GM20431 (cell line): ENCODE measurements around the gene USP3.
"Not testable (repeated sequence)": the region's sequence is repeated elsewhere in the genome, so short reads cannot be mapped to it uniquely, and the experiment has no call there.

Experiments used
- in situ Hi-C: fragments of 300-500 bp; cut with MseI, MboI; formaldehyde crosslinking; loops from one replicate; pipeline ENCODE4 v1.15.0; 2020; ENCODE audit warnings: low sequenced_read_pairs; ENCODE audit not compliant: unreplicated experiment

The USP3 gene

DNA sequence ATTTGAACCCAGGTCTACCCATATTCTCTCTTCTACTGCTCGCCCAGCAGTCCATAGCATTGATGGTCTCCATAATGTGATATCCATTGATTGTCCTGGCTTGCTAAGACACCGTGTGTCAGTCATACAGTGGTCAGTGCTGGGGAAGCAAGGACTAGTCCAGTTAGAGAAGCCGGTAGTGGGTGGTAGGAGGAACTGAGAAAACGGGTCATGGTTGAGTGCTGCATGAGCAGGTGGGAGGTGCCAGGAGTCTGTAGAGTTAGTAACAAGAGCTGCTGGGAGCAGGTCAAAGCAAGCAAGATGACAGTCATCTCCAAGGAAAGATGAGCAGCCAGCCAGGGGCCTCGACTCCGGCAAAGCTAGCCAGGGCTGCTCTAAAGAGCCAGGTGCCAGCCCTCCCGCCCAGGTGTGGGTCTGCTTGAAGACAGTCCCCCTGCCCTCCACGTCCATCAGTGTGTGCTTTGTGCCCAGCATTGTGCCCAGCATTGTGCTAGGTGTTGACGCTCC is 29.5 kb upstream of the USP3 start:
- in situ Hi-C loops, result no loop called here

DNA sequence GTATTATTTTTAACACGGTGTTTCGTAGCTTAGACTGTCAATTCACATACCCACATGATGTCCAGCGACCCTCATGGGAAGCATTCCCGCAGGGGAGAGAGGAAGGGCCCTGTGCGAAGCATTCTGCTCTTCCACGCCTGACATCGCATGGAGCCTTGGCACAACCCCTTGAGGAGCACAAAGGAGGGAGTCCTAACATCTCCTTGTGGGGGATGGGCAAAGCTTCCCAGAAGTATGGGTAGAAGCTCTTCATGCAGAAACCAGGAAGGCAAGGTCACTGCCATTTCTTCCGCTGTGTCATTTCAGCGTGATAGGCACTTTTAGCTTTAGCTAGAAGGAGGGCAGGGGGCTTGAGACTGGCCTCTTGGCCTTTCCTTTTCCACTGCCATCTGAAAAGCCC is 28.7 kb upstream of the USP3 start:
- in situ Hi-C loops, result no loop called here

DNA sequence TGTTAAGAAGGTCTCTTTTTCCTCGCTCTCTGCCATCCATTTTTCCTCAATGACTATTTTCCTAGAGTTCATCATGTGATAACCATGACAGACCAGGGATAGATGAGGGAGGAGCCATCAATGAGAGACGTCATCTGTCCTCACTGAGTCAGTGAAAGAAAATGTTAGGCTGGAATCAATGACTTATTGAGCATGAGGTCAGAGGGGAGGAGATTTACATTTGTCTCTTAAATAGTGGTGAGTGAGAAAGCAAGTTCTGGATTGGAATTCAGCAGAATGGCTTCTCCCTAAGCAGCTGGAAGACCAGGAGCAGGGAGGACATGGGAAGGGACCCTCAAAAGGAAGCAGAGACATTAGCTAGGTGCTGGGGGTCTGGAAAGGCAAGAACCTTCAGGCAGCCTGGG is 28.2 kb upstream of the USP3 start:
- in situ Hi-C loops, result no loop called here

DNA sequence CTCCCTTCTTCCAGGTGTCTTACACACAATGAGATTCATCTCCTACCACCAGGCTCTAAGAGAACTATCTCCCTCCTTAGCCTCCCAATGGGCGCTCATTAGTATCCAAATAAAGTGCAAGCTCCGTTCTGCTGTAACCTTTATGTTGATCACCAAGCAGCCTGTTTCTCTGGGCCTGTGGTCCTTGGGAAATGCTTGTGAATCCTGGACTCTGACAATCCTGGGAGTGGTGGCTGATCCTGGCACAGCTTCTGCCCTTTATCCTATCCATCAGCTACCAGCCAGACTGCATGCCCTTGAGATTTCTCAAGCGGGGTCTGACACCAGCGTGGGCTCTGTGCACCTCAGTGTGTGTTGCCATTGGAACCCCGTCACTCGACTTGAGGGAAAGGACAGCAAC is 26.1 kb upstream of the USP3 start:
- in situ Hi-C loops, result no loop called here

DNA sequence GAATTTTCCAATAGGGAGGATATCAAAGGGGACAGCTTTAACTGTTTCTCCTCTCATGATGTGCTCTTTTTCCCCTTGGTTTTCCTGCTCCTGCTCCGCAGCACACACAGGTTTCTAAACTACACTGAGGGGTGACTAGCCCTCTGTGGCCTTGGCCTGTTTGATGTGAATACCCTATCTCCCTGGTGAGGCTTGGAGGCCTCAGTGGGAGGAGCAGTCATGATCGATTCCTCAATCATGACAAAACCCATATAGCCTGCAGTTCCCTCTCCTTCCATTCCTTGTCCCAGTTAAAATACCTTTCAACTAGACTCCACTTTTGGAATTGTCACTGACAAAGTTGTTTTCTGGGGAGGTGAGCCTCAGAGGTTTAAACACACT is 24.0 kb upstream of the USP3 start:
- in situ Hi-C loops, result no loop called here

DNA sequence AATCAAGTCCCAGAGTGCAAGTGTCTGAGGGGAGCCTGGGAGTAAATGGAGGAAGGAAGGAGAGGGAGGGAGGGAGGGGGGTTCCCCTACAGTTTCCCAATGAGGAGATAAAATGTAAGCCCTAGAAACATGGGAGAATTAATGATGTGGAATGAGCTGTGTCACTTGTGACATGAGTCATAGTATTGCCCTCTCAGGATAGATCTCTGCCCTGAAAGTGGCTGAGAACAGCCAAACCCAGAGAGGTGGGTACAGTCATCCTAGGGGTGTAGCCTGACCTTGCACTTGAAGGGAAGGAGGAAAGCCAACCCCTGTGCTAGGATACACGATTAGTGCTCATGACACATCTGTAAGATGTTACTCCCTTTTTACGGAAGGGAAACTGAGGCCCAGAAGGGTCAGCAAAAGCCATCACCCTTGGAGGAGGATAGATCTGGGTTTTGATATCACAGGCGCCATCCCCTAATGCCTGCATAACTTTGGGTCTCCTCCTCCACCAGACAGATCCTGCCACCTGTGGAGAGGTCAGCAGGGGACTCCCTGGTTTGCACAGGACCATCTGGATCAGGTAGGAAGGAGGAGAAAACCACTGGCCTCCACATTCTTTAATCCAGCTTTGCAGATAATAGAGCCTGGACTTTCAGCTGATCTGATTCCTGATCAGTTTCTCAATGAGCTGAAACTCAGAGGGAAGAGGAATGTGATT is 23.1 kb upstream of the USP3 start:
- in situ Hi-C loops, result no loop called here

DNA sequence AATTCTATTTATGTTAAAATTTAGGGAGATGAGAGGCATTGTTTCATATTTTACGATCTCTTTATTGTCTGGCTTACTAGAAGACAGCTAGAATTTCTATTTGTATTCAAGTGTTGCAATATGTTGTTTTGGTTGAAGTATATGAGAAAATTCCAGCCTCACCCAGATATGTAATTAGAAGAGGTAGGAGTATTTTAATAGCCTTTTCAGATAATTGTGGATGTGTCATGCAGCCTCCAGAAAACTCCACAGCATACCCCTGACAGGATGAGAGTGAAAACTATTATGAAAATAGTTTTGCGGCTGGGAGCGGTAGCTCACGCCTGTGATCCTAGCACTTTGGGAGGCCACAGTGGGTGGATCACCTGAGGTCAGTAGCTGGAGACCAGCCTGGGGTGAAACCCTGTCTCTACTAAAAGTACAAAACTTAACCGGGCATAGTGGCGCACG is 21.5 kb upstream of the USP3 start:
- in situ Hi-C loops, result no loop called here

DNA sequence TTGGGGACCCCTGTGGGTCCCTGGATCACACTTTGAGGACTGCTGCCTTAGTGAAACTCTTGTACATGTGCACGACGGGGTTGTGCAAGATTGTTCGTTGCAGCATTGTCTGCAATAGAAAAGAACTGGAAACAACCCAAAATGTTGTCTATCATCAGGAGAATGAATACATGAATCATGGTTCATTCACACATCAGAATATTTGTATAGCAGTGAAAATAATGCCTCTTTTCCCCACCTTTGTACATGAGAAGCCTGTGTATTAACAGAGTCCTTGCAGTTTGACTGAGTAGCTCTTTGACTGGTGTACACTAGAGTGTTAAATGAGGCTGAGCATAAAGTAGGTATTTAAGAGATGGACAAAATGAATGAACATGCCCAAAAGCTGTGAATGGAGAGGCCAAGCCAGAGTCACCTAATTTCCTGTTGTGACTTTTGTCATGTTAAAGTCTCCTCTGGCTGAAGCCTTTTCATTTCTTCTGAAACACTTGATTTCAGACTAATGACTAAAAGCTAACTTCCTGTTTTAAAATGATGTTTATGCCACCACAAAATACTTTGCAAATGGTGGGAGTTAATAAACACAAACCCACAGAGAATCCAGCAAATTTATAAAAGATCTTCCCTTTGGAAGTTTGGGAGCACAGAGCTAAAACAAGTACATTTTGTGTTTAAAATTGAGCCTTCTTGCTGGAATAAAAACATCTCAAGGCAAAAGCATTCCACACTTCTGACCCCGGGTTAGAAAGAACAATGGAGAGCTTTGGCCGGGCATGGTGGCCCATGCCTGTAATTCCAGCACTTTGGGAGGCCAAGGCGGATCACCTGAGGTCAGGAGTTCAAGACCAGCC is 20.6 kb upstream of the USP3 start:
- in situ Hi-C loops, result no loop called here

DNA sequence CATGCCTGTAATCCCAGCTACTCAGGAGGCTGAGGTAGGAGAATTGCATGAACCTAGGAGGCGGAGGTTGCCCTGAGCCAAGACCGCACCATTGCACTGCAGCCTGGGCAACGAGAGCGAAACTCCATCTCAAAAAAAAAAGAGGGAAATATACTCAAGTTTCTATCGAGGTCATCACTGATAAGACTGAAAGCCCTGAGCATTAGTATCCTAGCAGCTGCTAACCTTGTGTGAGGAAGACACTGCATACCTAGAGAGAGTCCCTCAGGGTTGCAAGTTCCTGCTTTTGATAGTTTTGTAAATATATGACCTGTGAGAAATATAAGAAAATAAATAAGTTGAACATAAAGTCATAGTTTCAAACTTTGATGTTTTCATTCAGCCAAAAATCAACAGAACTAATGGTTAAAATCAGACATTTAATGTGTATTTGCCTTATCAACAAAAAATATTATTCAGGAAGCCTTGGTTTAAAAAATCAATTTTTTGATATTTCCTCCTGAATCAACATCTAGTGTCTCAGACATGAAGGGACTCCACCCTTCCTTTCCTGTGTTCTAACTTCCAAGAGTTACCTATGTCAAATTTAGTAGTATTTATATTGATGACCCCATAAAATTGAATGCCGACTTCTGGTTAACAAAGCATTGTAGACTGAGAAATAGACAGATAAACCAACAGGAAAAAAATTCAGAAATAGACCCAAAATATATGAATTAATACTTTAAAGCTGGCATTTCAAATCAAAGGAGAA is 19.8 kb upstream of the USP3 start:
- in situ Hi-C loops, result no loop called here

DNA sequence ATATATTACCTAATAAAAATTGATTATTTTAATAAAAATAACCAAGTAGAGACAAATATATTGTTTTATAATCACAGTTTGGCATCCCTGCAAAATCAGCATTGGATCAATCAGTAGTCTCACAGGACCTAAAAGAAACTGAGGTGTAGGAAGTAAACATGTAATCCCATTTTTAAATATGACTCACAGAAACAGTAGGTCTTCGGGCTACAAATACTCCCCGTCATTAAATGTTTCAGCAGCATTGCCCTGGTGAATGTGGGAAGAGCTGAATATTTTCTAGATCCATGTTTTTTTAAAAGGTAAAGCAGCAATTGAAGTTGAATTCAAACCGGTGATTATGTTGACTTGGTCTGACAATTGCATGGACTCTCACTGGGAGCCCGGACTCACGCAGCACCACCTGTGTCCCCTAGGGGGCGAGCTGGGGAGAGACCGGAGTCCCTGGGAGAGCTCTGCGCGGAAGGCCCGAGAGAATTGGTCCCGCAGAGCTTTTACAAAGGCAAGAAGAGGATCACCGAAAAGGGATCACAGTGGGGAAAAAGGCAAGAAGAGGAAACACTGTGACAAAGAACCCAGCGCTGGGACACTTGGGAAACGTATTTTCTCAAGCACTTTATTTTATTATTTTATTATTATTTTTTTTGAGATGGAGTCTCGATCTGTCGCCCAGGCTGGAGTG is 17.2 kb upstream of the USP3 start:
- in situ Hi-C loops, result no loop called here

DNA sequence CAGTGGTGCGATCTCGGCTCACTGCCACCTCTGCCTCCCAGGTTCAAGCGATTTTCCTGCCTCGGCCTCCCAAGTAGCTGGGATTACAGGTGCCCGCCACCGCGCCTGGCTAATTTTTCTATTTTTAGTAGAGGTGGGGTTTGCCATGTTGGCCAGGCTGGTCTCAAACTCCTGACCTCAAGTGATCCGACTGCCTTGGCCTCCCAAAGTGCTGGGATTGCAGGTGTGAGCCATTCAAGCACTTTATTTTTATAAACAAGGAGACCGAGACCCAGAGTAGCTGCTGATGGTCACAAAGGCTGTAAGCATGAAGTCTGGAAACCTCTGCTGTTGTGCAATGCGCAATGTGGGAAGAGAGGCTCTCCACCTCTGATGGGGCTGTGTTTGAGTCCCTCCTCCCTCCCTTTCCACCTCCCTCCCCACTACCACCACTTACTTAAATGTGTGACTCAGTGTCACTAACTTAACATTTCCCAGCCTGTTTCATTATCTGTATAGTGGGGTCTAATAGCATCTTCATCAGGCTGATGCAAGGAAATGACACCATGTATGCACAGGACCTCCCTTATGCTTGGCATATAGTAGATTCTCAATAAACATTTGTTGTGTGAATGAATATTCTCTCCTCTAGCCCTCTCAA is 16.5 kb upstream of the USP3 start:
- in situ Hi-C loops, result not testable (repeated sequence)

DNA sequence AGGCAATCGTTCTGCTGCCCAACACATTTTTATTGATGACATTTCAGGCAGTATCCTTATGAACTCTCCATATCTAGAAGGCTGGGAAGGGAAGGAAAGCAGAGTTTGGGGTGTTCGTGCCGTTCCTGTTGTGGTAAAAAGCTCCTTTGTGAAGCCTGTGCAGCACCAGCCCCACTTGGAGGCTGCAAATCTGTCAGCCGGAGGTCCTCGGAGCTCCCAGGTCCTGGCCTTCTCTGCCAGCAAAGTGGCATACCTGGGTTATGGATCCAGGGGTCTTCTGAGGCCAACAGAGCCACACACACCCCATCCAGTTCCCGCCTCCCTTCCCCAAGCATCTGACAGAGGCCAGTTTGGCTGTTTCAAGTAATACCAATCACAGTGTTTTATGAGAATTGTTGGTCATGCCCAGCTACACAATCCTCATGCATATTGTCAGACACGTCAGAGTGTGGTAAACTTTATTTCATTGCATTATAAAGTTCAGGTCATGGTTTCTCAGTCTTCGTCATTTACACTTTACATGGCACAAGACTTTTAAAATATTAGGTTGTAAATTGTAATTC is 15.9 kb upstream of the USP3 start:
- in situ Hi-C loops, result no loop called here

DNA sequence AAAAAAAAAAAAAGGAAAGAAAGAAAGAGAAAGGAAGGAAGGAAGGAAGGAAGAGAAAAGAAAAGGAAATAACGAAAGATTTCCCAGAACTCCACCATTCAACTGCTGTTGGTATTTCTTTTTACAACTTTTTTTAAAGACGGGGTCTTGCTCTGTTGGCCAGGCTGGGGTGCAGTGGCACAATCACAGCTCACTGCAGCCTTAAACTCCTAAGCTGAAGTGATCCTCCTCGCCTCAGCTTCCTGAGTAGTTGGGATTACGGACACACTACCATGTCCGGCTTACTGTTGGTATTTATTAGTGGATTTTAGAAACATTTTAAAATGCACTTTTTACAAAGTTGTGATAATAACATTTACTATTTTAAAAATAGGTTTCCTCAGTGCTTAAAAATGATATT is 15.0 kb upstream of the USP3 start:
- in situ Hi-C loops, result no loop called here

DNA sequence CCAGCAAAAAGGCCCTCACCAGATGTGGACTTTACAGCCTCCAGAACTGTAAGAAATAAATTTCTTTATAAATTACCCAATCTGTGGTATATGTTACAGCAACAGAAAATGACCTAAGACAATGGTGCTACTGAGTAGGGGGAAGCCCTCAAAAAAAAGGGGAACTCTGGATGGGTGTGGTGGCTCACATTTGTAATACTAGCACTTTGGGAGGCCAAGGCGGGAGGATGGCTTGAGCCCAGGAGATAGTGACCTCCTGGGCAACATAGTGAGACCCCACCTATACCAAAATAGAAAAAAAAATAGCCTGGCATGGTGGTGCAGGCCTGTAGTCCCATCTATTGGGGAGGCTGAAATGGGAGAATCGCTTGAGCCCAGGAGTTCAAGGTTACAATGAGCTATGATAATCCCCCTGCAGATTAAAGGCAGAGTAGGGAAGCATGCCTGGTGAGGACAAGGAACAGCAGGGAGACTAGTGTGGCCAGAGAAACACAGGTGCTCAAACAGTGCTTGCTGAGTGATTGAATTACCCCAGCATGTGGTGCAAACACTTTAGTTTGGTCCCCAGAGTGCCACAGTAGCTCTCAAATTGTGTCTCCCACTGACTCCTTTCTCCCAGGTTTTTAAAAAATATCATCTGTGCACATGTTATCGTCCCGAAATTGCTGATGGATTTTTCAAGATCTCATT is 13.9 kb upstream of the USP3 start:
- in situ Hi-C loops, result no loop called here

DNA sequence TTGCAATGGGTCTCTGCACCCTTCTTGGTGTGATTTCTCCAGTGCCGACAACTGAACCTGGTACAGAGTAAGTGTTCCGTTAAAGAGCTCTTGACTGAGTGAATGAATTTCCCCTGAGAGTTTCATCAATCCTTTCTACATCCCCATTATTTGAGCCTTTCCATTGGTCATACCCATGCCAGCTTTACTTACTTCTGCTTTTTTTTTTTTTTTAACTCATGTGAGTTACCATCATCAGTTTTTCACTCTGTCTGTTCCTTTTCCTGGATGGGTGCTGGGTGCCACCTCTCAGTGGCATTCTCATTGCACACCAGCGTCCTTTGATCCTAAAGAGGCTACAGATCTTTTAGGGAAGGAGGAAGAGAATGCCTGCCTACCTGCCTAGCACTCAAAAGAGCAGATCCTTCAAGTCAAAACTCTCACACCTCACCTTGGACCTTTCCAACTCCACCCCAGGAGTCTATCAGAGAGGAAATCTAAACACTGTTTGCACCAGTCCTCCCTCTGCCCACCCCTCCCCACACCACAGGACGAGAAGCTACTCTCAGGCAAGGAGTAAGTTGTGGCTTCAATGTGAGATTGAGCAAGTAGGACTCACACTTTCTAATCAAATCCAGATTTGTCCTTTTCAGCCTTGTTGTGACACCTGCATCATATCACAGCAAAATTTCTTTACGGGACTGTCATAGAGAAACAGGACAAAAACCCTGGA is 13.1 kb upstream of the USP3 start:
- in situ Hi-C loops, result no loop called here

DNA sequence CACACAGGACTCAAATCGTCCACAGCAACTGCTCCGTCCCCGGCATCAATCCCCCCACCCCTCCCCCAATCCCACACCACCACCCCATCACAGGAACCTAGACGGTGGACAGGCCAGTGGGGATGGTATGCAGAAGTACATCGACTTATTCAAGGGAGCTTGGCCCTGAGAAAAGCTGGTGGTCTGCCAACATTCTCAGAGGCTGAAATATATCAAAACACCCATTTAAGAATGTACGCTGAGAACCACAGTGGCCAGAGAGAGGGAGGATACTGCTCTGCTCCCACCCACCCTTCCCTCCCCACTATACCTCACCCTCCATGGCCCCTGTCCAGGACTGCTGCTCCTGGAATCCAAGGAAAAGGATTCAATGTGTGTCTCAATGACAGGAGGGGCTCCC is 12.4 kb upstream of the USP3 start:
- in situ Hi-C loops, result no loop called here

DNA sequence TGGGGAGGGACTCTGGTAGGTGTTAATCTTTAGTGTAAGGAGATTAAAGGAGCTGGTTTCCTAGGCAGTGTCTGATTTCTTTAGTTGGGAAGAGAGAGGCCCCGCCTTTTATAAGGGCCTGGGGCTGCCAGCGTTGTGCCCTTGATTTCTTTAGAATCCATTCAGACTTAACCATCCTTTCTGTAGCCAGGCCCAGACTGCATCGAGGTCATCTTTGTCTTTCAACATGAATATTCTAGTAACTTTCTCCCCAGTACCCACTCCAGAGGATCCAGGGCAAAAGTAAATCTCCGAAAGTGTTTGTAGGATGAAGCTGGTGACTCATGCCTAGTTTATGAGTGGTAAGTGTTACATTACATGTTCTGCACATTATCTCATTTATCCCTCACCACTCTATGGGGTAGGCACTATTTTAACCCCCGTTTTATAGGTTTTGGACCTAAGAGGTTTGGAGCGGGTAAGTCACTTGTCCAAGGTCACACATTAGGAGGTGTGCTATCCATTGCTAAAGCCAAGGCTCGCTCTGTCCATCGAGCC is 11.8 kb upstream of the USP3 start:
- in situ Hi-C loops, result no loop called here

DNA sequence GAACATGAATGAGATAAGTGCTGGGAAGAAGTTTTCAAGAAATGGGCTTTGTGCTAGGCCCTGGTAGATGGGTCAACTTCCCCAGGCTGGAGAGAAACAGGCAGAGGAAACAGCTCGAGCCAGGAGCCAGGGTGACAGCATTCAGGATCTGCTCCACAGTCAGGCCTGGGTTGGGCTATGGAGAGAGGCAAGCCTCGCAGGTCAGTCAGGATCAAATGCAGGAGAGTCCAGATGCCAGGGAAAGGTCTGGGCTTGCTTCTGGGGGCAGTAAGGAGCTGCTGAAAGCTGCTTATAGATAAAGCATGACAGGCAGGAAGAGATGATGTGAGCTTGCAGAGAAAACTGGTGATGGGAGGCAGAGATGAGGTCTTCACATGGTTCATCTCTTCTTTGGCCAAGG is 11.0 kb upstream of the USP3 start:
- in situ Hi-C loops, result no loop called here
